Epidermal melanocyte (primary cell): ENCODE data around the gene ANO1.

ENCODE experiments used
- DNase-seq: peaks from one replicate; pipeline ENCODE4 v3.0.0; 2011; ENCODE audit warnings: low spot score; ENCODE audit not compliant: insufficient read length

Gene ANO1

GRCh38 chr11:70158201-70158600 lies 80.1 kb downstream of the ANO1 start:
- DNase-seq: no peak

- DNase-seq: no peak
These were observed 80.8 kb downstream of the ANO1 start for GRCh38 chr11:70158757-70159389.

GRCh38 chr11:70159627-70160570 lies 81.8 kb downstream of the ANO1 start:
- DNase-seq: no peak

GRCh38 chr11:70161043-70161625 lies 83.0 kb downstream of the ANO1 start:
- DNase-seq: no peak

- DNase-seq: no peak
These were observed 86.6 kb downstream of the ANO1 start for GRCh38 chr11:70164705-70165104.

- no peak for DNase-seq
These were observed 89.0 kb downstream of the ANO1 start for GRCh38 chr11:70167120-70167519.

- no peak for DNase-seq
These were observed 89.7 kb downstream of the ANO1 start for GRCh38 chr11:70167723-70168404.

GRCh38 chr11:70168405-70168754 lies 90.3 kb downstream of the ANO1 start:
- no peak for DNase-seq

- no peak for DNase-seq
These were observed 91.0 kb downstream of the ANO1 start for GRCh38 chr11:70169127-70169526.

GRCh38 chr11:70169632-70170031 lies 91.5 kb downstream of the ANO1 start:
- DNase-seq: no peak

GRCh38 chr11:70170596-70171210 lies 92.6 kb downstream of the ANO1 start:
- DNase-seq: no peak

- no peak for DNase-seq
These were observed 94.9 kb downstream of the ANO1 start for GRCh38 chr11:70173018-70173417.

GRCh38 chr11:70174547-70175235 lies 96.6 kb downstream of the ANO1 start:
- no peak for DNase-seq

- DNase-seq: no peak
These were observed 97.2 kb downstream of the ANO1 start for GRCh38 chr11:70175236-70175698.

GRCh38 chr11:70176940-70177689 lies 99.0 kb downstream of the ANO1 start:
- no peak for DNase-seq

GRCh38 chr11:70180906-70181305 lies 102.8 kb downstream of the ANO1 start:
- DNase-seq: no peak

- DNase-seq: no peak
These were observed 104.1 kb downstream of the ANO1 start for GRCh38 chr11:70182266-70182665.

- DNase-seq: no peak
These were observed 104.9 kb downstream of the ANO1 start for GRCh38 chr11:70183032-70183431.

- no peak for DNase-seq
These were observed 105.5 kb downstream of the ANO1 start for GRCh38 chr11:70183483-70184176.
